Stimulated activated CD4-positive, alpha-beta T cell treated with anti-CD3 and anti-CD28 coated beads, Interleukin-1b, Interleukin-23, amount 100 ng/mL, for 4 hours (primary cell): ENCODE data around the gene NCKAP5.

Experiments used
- DNase-seq, 2 donors: peaks; one replicate each; pipeline ENCODE4 v3.0.0-alpha.2; 2020; ENCODE audit warnings: low read depth in 2 of 2

Gene NCKAP5

DNA sequence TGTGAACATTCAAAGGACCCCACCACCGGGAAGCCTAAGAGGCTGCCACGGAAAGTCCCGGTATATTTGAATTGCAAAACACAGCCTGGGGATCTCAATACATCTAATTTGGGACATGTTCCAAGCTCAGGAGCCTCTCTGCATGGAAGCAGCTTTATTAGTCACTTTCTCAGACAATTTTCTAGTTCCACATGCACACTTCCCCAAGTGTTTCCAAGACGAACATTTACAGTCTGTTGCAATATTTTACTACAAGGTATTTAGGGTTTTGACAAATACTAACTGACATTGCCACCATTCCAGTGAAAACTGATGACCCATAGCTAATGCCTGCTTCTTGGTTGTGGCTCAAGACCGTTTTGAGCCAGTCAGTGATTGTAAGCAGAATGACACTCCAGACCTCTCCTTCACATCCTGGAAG is 145.3 kb downstream of the NCKAP5 start:
- no peak for DNase-seq

- no peak for DNase-seq
These were observed 146.5 kb downstream of the NCKAP5 start for GRCh38 chr2:133421516-133422324.

DNA sequence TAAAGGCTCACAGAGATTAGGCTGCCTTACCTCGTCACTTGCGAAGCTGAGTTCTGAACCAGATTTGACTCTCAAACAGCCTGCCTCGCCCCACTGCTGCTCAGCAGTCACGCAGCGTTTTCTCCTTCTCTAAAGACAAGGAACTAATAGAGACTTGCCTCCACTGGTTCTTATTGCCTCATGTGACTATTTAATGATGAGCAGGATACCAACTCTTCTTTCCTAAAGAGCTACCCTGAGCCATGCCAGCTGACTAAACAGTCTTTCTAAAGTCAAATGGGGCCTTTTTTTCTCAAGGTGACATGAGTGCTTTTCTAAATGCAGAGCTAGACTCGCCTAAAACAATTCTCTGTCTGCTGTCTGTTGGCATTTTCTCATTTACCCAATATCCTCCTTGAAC is 147.5 kb downstream of the NCKAP5 start:
- no peak for DNase-seq

- no peak for DNase-seq
These were observed 149.6 kb downstream of the NCKAP5 start for GRCh38 chr2:133418671-133419070.

GRCh38 chr2:133418021-133418420 is 150.2 kb downstream of the NCKAP5 start:
- DNase-seq: no peak

- DNase-seq: no peak
These were observed 150.8 kb downstream of the NCKAP5 start for GRCh38 chr2:133417415-133417814.

DNA sequence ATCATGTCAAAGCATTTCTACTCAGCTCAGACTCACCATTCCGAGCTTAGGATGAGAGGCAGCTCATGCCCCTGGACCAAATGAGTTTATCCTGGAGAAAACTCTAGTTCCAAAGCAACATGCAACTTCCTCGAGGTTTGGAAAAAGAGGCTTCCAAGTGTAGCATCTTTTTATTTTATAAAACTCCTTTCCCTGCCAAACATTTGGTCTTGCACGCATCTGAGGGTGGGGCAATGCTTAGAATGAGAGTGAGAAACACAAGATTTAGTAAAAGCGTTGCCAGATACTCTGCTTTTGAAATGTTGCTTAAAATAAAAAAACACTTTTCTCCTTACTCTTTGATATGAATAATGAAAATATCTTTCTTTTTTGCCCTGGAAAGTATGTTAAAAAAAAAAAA is 151.5 kb downstream of the NCKAP5 start:
- no peak for DNase-seq

DNA sequence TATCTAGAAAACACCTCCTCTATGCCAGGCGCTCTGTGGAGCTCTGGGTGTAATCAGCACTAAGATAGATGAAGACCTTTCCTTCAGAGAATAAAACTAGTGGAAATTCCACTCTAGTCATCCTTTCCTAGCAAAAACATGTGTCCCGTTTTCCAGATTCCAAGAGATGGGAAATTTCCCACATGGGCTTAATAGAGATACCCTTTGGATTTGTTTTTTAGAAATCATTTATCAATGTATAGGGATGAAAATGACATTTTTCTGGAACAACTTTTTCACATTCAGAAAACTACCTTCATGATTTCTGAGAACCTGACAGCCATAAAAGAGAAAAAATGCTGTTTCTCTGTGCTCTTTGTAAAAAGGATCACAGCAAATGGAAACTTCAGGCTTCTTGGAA is 152.1 kb downstream of the NCKAP5 start:
- DNase-seq: no peak

DNA sequence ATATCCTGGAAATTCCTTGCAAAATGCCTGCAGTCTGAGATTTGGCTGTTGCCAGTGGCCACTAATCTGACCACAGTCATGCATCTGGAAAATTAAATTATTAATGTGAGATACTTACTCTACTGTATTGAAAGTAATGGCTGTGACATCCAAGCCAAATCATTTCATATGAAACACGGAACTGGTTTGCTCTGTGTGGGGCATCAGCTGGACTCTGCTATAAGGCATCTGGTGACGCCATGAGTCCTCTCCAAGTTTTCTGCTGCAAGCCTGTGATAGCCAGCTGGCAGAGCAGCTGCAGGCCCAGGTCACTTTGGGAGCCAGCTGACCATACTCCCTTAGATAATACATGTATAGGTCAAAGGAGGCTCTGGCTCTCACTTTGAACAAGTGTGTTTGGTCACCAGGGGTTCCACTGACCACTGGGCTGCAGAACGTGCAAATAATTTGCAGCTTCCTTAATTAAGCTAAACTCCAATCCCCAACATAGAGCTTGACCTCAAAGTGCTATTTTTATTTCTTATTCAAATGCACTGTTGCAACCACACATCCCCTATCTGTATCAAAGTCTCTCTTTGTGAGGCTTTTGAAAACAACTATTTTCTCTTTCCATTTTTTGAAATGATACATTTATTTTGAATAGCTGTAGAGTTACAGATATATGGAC is 152.9 kb downstream of the NCKAP5 start:
- no peak for DNase-seq

- no peak for DNase-seq
These were observed 153.6 kb downstream of the NCKAP5 start for GRCh38 chr2:133414486-133415209.

DNA sequence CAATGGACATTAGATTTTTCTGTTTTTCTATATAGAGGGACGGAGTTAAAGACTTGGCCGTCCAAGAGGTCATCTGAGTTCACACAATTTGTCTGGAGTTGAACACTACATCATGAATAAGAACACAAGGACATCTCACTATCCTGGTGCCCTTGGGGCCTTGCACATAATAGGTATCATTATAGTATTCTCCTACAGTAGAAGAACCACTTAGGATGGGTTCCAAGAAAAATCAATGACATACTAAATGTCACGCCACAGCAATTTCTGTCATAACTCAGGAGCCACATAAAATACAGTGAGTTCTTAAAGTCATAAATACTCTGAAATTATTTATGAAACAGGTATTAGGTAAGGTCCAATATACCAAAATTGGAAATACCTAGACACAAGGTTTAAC is 154.4 kb downstream of the NCKAP5 start:
- no peak for DNase-seq

DNA sequence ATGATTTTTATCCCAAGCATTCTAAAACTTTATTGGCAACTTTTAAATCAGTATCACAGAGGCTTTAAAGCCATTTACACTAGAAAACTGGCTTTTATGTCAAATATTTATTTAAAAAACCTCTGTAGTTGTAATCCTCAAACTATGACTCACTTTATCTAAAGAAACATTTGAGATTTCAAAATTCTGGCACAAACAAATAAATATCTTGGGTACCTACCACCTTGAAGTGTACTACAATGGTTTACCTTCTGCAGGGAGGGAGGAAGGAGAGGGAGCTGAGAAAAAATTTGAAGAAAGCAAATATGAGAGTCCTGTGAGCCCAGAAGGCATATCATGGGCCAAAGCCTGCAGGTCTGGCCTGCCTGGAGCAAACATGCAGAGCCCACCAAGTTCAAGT is 155.6 kb downstream of the NCKAP5 start:
- DNase-seq: no peak

GRCh38 chr2:133411857-133412256 is 156.4 kb downstream of the NCKAP5 start:
- DNase-seq: no peak

- DNase-seq: no peak
These were observed 157.2 kb downstream of the NCKAP5 start for GRCh38 chr2:133411101-133411500.

- no peak for DNase-seq
These were observed 158.5 kb downstream of the NCKAP5 start for GRCh38 chr2:133409581-133410285.

GRCh38 chr2:133408671-133409070 is 159.6 kb downstream of the NCKAP5 start:
- no peak for DNase-seq

- no peak for DNase-seq
These were observed 160.9 kb downstream of the NCKAP5 start for GRCh38 chr2:133407341-133407740.

DNA sequence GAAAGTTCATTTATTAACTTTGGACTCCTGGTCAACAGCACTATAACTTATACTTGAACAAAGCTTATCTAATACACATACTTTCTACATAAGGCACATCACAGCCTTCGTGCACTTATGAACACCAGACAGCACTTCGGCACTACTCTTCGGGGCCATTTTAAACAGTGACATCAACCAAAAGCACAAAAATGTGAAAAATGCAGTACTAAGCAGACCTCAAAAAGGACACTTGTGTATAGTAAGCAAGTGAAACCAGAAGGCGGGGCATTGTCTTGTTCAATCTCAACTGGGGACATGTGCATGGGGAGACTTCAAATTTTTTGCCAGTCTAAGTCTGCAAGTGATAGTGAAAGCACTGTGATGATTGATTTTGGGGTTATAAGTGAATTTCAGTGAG is 163.0 kb downstream of the NCKAP5 start:
- no peak for DNase-seq

DNA sequence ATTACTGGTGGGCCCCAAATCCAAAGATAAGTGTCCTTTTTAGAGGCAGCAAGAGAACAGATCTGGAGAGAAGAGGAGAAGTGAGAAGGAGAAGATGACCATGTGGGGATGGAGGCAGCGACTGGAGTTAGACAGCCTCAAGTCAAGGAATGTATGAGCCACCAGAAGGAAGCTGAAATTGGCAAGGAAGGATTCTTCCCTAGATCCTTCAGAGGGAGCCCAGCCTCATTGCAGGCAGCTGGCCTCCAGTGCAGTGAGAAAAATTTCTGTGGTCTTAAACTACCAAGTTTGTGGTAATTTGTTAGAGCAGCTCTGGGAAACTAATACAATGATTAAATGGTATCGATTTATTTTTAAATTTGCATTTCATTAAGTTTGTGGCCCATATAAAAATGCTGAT is 167.9 kb downstream of the NCKAP5 start:
- DNase-seq: no peak

DNA sequence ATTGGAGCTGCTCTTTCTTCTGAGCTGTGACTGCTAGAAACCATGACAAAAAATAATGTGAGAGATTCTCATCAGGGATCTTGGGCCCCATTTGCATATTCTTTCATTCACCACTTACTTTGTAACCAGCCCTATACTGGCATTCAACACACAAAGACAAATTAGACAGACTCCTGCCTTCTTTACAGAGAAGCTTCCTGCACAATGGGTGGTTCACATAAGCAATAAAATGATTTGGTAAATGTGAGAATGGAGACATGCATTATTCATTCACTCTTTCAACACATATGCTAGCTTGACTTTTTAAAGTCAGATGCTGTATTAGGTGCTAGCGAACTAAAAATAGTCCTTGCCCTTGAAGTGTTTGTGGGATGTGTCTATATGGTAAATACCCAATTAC is 174.4 kb downstream of the NCKAP5 start:
- no peak for DNase-seq

DNA sequence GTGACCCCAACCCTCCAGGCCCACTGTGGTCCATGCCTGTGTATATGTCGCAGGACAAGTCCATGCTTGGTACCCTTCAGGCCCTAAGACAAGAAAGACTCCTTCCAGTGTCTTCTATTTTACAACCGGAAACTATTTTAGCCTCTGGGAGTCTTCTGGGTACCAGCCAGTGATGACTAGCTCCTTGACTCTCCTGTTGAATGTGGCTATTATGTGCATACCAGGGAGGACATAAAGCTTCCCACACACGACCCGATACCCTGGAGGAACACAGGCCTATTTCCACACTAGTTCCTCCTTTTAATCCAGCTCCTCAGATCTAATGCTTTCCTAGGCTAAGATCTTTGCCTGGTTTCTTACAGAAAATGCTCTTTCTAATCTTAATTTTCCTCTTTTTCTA is 178.1 kb downstream of the NCKAP5 start:
- no peak for DNase-seq

- no peak for DNase-seq
These were observed 178.7 kb downstream of the NCKAP5 start for GRCh38 chr2:133389569-133389968.
